ENCODE measurements around the gene EFCAB6. TPM values are rescaled to one million over a fixed set of nuclear protein-coding genes. Genes with fewer than 3 reads are reported as not detected.

Gene EFCAB6
- total and polyA plus RNA-seq, 10 of the 15 experiments (the other 5 are each of a cell fraction or from before 2014, with no cell fraction given), result 0.05 to 0.42 (median 0.19) TPM

- no peaks in the 10 kb centered on the region for H4K20me1 ChIP-seq (ENCODE audit: control insufficient read depth, insufficient read depth)
- intact Hi-C loops (cut with micrococcal nuclease; ENCODE audit: unreplicated experiment), result no loop called here
- ChIA-PET RAD21 (ENCODE audit: unreplicated experiment) (no interaction called here), SMC1A (ENCODE audit: uncharacterized antibody, unreplicated experiment) (no interaction called here), POLR2A (no interaction called here), CTCF (no interaction called here)
- no peak overlapping the region for H2AFZ ChIP-seq (ENCODE audit: control insufficient read depth, low read depth, low read length)
- 6% methylated on average over 12 of the region's 14 CpGs for WGBS (ENCODE audit: insufficient coverage, insufficient replicate concordance, low lambda C conversion rate, missing lambda C conversion rate)
- ATAC-seq, result no peak
- H3K79me2 ChIP-seq (ENCODE audit: control insufficient read depth, insufficient read depth, low read length), result no peaks in the 10 kb centered on the region
- H3K4me1 ChIP-seq (ENCODE audit: control insufficient read depth, insufficient read depth, low read length), result no peaks in the 10 kb centered on the region
- BruUV-seq (replicated peaks), result no TSS peak
- in situ Hi-C loops (cut with MboI), result no loop called here
- no peaks in the 10 kb centered on the region for H3K36me3 ChIP-seq (ENCODE audit: control insufficient read depth in 2 of 2, insufficient read depth in 2 of 2, low read length in 1 of 2)
- H3K27ac ChIP-seq (ENCODE audit: control insufficient read depth, insufficient read depth), result no peak overlapping the region
- TF ChIP-seq NFYA (IDR thresholded peaks at IDR 0.05; ENCODE audit: borderline replicate concordance, low read depth, low read length), result no peak
- no peak for TF ChIP-seq TARDBP (IDR thresholded peaks at IDR 0.05; ENCODE audit: borderline replicate concordance)
- no peak for TF ChIP-seq YY1 (IDR thresholded peaks at IDR 0.05; ENCODE audit: low read depth, low read length)
- TF ChIP-seq RELB (IDR thresholded peaks at IDR 0.05; ENCODE audit: low read depth), result no peak
- TF ChIP-seq TAF1 (IDR thresholded peaks at IDR 0.05; ENCODE audit: borderline replicate concordance, low read depth, low read length), result no peak
- no peak for TF ChIP-seq ZZZ3 (IDR thresholded peaks at IDR 0.05; ENCODE audit: control insufficient read depth, insufficient read length, low read depth)
- TF ChIP-seq SKIL (IDR thresholded peaks at IDR 0.05; ENCODE audit: low read depth, poor library complexity, severe bottlenecking), result no peak
- no peak for TF ChIP-seq SMC3 (IDR thresholded peaks at IDR 0.05; ENCODE audit: borderline replicate concordance, low read length)
- no peak for TF ChIP-seq ESRRA (IDR thresholded peaks at IDR 0.05; ENCODE audit: low read length)
- TF ChIP-seq NR2F1 (conservative IDR thresholded peaks at IDR 0.05), result no peak
- TF ChIP-seq MXI1 (IDR thresholded peaks at IDR 0.05; ENCODE audit: low read depth, low read length), result no peak
- TF ChIP-seq MAX (IDR thresholded peaks at IDR 0.05; ENCODE audit: low read depth, low read length), result no peak
- no peak for TF ChIP-seq ZNF207 (IDR thresholded peaks at IDR 0.05; ENCODE audit: borderline replicate concordance)
- TF ChIP-seq CHD1 (IDR thresholded peaks at IDR 0.05; ENCODE audit: low read depth, low read length), result no peak
- TF ChIP-seq POLR2A (IDR thresholded peaks at IDR 0.05; ENCODE audit: low read depth, low read length), result no peak
- no peak for TF ChIP-seq FOXM1 (IDR thresholded peaks at IDR 0.05; ENCODE audit: low read depth, low read length)
- TF ChIP-seq CREB1 (IDR thresholded peaks at IDR 0.05; ENCODE audit: low read depth), result no peak
- no peak for TF ChIP-seq ZBTB4 (CRISPR knock-in tag; IDR thresholded peaks at IDR 0.05)
- FAIRE-seq, result no peak
- no peaks in the 10 kb centered on the region for H3K9me3 ChIP-seq (replicated peaks; ENCODE audit: control insufficient read depth, insufficient read depth, low read length)
- H3K4me3 ChIP-seq, result no peak overlapping the region
- no peak for DNase-seq (ENCODE audit: low read depth, low spot score)
- H3K27me3 ChIP-seq (replicated peaks in 1 of 2; ENCODE audit: control insufficient read depth in 2 of 2, insufficient read depth in 2 of 2, low read length in 1 of 2), result peaks cover 0 to 4% of the 10 kb centered on the region in 2 experiments; a peak in 3 of 4 replicates
- no peak overlapping the region for H3K4me2 ChIP-seq (ENCODE audit: control insufficient read depth, insufficient read depth)
- H3K9ac ChIP-seq (ENCODE audit: control insufficient read depth, insufficient read depth, low read length), result no peak overlapping the region
Measured at GRCh38 chr22:43847376-43848289, 35.5 kb upstream of the EFCAB6 start.

Data from GM12878 (cell line).